Left lung (tissue), 10 donors: ENCODE results near the gene OGG1. TPM values are rescaled to one million over a fixed set of nuclear protein-coding genes. Genes with fewer than 3 reads are reported as not detected.

ENCODE experiments used
- ATAC-seq: fragments of 200-7000 bp; cut with Tn5 transposase; one replicate; pipeline ENCODE4 v1.9.1; 2020; ENCODE audit warnings: moderate library complexity
- DNase-seq, 4 donors: peaks; one replicate each; pipeline ENCODE4 v3.0.0-alpha.2; 2013 to 2020
- H3K27ac ChIP-seq, 2 donors: fragments of 200-600 bp; sonication (generic) in 1 of 2; one replicate each; pipeline versions ENCODE4 v1.5.0 to v1.8.0; 2020 to 2021
- H3K27me3 ChIP-seq, 2 donors: fragments of 200-600 bp; sonication (generic) in 1 of 2; one replicate each; pipeline versions ENCODE4 v1.5.0 to v1.8.0; 2020 to 2021
- H3K36me3 ChIP-seq, 2 donors: fragments of 200-600 bp; sonication (generic) in 1 of 2; one replicate each; pipeline versions ENCODE4 v1.5.0 to v1.8.0; 2020 to 2021
- H3K4me1 ChIP-seq, 2 donors: fragments of 200-600 bp; one replicate each; pipeline ENCODE4 v1.8.0; 2021
- H3K4me3 ChIP-seq, 2 donors: fragments of 200-600 bp; sonication (generic) in 1 of 2; one replicate each; pipeline versions ENCODE4 v1.5.0 to v1.8.0; 2020 to 2021; ENCODE audit warnings: mild to moderate bottlenecking in 1 of 2
- H3K9me3 ChIP-seq, 2 donors: fragments of 200-600 bp; sonication (generic) in 1 of 2; one replicate each; pipeline versions ENCODE4 v1.5.0 to v1.8.0; 2020 to 2021
- intact Hi-C, 2 donors: fragments of 100-400 bp; cut with DNase I; formaldehyde crosslinking; loops; one replicate each; pipeline versions ENCODE4 v1.11.2 to v1.14.2; 2022
- polyA plus RNA-seq, 6 donors: library from polyadenylated mRNA; unstranded; fragments of 120-200 nt; gene quantifications; one replicate each; pipeline ENCODE4 v1.2.1, GENCODE V29; 2013; ENCODE audit not compliant: insufficient read length in 6 of 6
- total RNA-seq, 2 donors: library from RNA; stranded (reverse); fragmentation: NEBNext Ultra II Directional; extraction: Animal tissue kit (Norgen Biotek cat#: 25700); gene quantifications; one replicate each; pipeline ENCODE4 v1.2.1, GENCODE V29; 2021
- TF ChIP-seq, protein P1 (sequence below), 2 donors: fragments of 200-600 bp; sonication (generic) in 1 of 2; IDR thresholded peaks; one replicate each; pipeline versions ENCODE4 v1.5.0 to v1.8.0; 2021; ENCODE audit warnings: antibody characterized with exemption in 2 of 2
- donor health status: DM: no; HTN: yes; CAD: no.
- donor health status: DM: no; HTN: no; CAD: no.

OGG1 gene
- total and polyA plus RNA-seq, 8 donors = 19.9 to 73.1 (median 68.8) TPM

DNA sequence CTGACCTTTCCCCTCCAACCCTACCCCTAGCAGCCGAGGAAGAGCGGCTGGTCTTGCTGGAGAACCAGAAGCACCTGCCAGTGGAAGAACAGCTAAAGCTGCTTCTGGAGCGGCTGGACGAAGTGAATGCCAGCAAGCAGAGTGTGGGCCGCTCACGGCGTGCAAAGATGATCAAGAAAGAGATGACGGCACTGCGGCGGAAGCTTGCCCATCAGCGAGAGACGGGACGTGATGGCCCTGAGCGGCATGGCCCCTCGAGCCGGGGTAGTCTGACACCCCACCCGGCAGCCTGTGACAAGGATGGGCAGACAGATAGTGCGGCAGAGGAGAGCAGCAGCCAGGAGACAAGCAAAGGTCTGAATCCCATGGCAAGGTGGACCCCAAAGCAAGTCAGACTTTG is 6.2 kb upstream of the OGG1 start:
- no peak for ATAC-seq
- Histone ChIP-seq H3K36me3 (peaks cover 0 to 100% of the 10 kb centered on the region in 2 donors), H3K9me3 (no peaks in the 10 kb centered on the region), H3K27ac (no peak overlapping the region), H3K4me3 (no peak overlapping the region), H3K4me1 (no peaks in the 10 kb centered on the region), H3K27me3 (no peaks in the 10 kb centered on the region)
- intact Hi-C loops = no loop called here
- TF ChIP-seq, protein P1, sequence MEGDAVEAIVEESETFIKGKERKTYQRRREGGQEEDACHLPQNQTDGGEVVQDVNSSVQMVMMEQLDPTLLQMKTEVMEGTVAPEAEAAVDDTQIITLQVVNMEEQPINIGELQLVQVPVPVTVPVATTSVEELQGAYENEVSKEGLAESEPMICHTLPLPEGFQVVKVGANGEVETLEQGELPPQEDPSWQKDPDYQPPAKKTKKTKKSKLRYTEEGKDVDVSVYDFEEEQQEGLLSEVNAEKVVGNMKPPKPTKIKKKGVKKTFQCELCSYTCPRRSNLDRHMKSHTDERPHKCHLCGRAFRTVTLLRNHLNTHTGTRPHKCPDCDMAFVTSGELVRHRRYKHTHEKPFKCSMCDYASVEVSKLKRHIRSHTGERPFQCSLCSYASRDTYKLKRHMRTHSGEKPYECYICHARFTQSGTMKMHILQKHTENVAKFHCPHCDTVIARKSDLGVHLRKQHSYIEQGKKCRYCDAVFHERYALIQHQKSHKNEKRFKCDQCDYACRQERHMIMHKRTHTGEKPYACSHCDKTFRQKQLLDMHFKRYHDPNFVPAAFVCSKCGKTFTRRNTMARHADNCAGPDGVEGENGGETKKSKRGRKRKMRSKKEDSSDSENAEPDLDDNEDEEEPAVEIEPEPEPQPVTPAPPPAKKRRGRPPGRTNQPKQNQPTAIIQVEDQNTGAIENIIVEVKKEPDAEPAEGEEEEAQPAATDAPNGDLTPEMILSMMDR (IDR thresholded peaks at IDR 0.05) = no peak
- no peak for DNase-seq

DNA sequence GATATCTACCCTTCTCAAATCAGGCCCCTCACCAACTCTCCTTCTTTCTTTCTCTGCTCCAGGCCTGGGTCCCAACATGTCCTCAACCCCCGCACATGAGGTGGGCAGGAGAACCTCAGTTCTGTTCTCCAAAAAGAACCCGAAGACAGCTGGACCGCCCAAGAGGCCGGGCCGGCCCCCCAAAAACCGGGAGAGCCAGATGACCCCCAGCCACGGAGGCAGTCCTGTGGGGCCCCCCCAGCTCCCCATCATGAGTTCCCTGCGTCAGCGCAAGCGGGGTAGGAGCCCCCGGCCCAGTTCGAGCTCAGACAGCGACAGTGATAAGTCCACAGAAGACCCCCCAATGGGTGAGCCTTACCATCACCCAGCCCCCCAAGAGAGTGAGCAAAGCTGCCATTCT is 5.6 kb upstream of the OGG1 start:
- Histone ChIP-seq H3K9me3 (no peaks in the 10 kb centered on the region), H3K4me3 (no peak overlapping the region), H3K4me1 (peaks cover 0 to 6% of the 10 kb centered on the region in 2 donors), H3K36me3 (peaks cover 0 to 94% of the 10 kb centered on the region in 2 donors), H3K27ac (no peak overlapping the region), H3K27me3 (no peaks in the 10 kb centered on the region)
- ATAC-seq (no peak), DNase-seq (no peak)
- intact Hi-C loops = no loop called here
- TF ChIP-seq, protein P1 (IDR thresholded peaks at IDR 0.05) = no peak

DNA sequence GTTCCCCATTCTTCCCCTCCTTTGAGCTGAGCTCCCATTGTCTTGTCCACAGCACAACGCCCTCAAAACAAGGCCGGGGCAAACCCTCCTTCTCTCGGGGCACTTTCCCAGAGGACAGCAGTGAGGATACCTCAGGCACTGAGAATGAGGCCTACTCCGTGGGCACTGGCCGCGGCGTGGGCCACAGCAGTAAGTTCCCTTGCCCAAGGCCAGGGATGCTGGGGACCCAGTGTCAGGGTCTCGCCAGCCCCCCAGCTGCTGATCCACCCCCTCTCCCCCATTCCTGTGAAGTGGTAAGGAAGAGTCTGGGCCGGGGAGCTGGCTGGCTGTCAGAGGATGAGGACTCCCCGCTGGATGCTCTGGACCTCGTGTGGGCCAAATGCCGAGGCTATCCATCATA is 4.2 kb upstream of the OGG1 start:
- TF ChIP-seq, protein P1 (IDR thresholded peaks at IDR 0.05) = no peak
- ATAC-seq (no peak), DNase-seq (no peak)
- intact Hi-C loops = no loop called here
- Histone ChIP-seq H3K9me3 (no peaks in the 10 kb centered on the region), H3K4me1 (peaks cover 3 to 13% of the 10 kb centered on the region in 2 donors), H3K36me3 (peaks cover 0 to 81% of the 10 kb centered on the region in 2 donors), H3K27ac (no peak overlapping the region), H3K27me3 (no peaks in the 10 kb centered on the region), H3K4me3 (no peak overlapping the region)

DNA sequence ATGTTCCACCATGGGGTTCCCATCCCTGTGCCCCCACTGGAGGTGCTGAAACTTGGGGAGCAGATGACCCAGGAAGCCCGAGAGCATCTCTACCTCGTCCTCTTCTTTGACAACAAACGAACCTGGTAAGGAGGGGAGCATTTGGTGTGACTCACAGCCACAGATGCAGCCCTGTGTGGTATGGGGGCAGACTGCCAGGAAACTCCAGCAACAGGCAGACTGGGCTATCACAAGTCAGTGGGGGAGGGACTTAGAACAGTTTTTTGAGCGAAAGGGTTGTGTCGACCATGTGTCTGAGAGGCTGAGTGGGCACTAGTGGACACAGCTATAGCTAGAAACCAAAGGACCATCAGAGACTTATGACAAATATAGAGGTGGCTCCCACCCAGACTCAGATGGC is 3.4 kb upstream of the OGG1 start:
- DNase-seq = no peak

DNA sequence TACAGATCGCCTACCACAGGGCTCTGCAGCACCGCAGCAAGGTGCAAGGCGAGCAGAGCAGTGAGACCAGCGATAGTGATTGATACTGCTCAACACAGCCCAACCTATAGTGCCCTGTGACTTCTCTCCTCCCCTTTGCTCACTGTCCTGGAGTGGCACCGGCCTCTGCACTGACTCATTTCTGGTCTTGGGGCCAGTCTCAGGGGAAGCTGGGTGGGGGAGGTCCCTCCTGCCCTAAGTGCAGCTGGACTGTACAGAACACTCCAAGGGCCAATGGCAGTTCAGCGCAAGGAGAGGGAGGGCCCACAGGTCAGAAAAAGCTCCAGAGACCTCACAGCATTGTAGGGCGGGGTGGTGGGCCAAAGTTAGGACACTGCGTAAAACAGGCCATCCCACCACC is 2.5 kb upstream of the OGG1 start:
- Histone ChIP-seq H3K9me3 (no peaks in the 10 kb centered on the region), H3K4me1 (peaks cover 13 to 29% of the 10 kb centered on the region in 2 donors), H3K27ac (no peak overlapping the region), H3K36me3 (peaks cover 0 to 73% of the 10 kb centered on the region in 2 donors), H3K27me3 (no peaks in the 10 kb centered on the region), H3K4me3 (no peak overlapping the region)
- intact Hi-C loops = no loop called here
- DNase-seq = no peak
- no peak for ATAC-seq
- TF ChIP-seq, protein P1 (IDR thresholded peaks at IDR 0.05) = no peak

More for the DNA sequence above, 3.4 kb upstream of the OGG1 start:
- Histone ChIP-seq H3K4me1 (peaks cover 11 to 21% of the 10 kb centered on the region in 2 donors), H3K9me3 (no peaks in the 10 kb centered on the region), H3K36me3 (peaks cover 0 to 73% of the 10 kb centered on the region in 2 donors), H3K4me3 (no peak overlapping the region), H3K27ac (no peak overlapping the region), H3K27me3 (no peaks in the 10 kb centered on the region)
- intact Hi-C loops = no loop called here
- no peak for ATAC-seq
- TF ChIP-seq, protein P1 (IDR thresholded peaks at IDR 0.05) = no peak
